Measurements from ENCODE around the gene CYP3A7. TPM values are rescaled to one million over a fixed set of nuclear protein-coding genes. Genes with fewer than 3 reads are reported as not detected.

The CYP3A7 gene
- total and polyA plus RNA-seq, 11 donors: not detected

- H3K27me3 ChIP-seq: no peaks in the 10 kb centered on the region
- H3K4me3 ChIP-seq: no peak overlapping the region
- ATAC-seq (no peak), DNase-seq (no peak)
- no peaks in the 10 kb centered on the region for H3K4me1 ChIP-seq
- peaks cover 0 to 9% (median 0%) of the 10 kb centered on the region in 9 donors for H3K36me3 ChIP-seq
- 85 to 93% (median 89%) methylated on average over 2 of the region's 2 CpGs for WGBS, 4 donors
- no peak overlapping the region for H3K27ac ChIP-seq
- intact Hi-C loops (cut with DNase I): no loop called here
- H3K9me3 ChIP-seq: no peaks in the 10 kb centered on the region
- TF ChIP-seq CTCF (IDR thresholded peaks at IDR 0.05) (peak in 2 of 12 donors; percentile 6 to 18), POLR2A (IDR thresholded peaks at IDR 0.05) (no peak)
These were observed 1.5 kb downstream of the CYP3A7 start for GRCh38 chr7:99733448-99733847.

- no peak overlapping the region for H3K4me3 ChIP-seq
- no peak overlapping the region for H3K27ac ChIP-seq
- no peak for DNase-seq
- WGBS, 4 donors: 83 to 95% (median 89%) methylated on average over 3 of the region's 3 CpGs
- no peaks in the 10 kb centered on the region for H3K9me3 ChIP-seq
- no peak for ATAC-seq
- intact Hi-C loops (cut with DNase I): no loop called here
- no peaks in the 10 kb centered on the region for H3K4me1 ChIP-seq
- H3K27me3 ChIP-seq: no peaks in the 10 kb centered on the region
- peaks cover 0 to 9% (median 0%) of the 10 kb centered on the region in 9 donors for H3K36me3 ChIP-seq
- no peak for TF ChIP-seq CTCF (IDR thresholded peaks at IDR 0.05)
- no peak for TF ChIP-seq POLR2A (IDR thresholded peaks at IDR 0.05)
These were observed 2.0 kb downstream of the CYP3A7 start for GRCh38 chr7:99733003-99733402.

GRCh38 chr7:99731638-99732374 lies 3.2 kb downstream of the CYP3A7 start:
- Histone ChIP-seq H3K4me1 (no peaks in the 10 kb centered on the region), H3K4me3 (no peak overlapping the region), H3K27ac (no peak overlapping the region), H3K27me3 (no peaks in the 10 kb centered on the region), H3K36me3 (peaks cover 0 to 3% (median 0%) of the 10 kb centered on the region in 9 donors), H3K9me3 (no peaks in the 10 kb centered on the region)
- intact Hi-C loops (cut with DNase I): no loop called here
- no peak for ATAC-seq
- TF ChIP-seq POLR2A (IDR thresholded peaks at IDR 0.05) (no peak), CTCF (IDR thresholded peaks at IDR 0.05) (no peak)
- DNase-seq: no peak
- 93 to 99% (median 94%) methylated on average over 4 of the region's 4 CpGs for WGBS, 4 donors

- Histone ChIP-seq H3K27ac (no peak overlapping the region), H3K36me3 (no peaks in the 10 kb centered on the region), H3K27me3 (no peaks in the 10 kb centered on the region), H3K4me3 (no peak overlapping the region), H3K4me1 (no peaks in the 10 kb centered on the region), H3K9me3 (no peaks in the 10 kb centered on the region)
- TF ChIP-seq CTCF (IDR thresholded peaks at IDR 0.05) (no peak), POLR2A (IDR thresholded peaks at IDR 0.05) (no peak)
- no peak for ATAC-seq
- WGBS, 4 donors: 84 to 91% (median 89%) methylated on average over 3 of the region's 3 CpGs
- intact Hi-C loops (cut with DNase I): no loop called here
- DNase-seq: no peak
These were observed 4.0 kb downstream of the CYP3A7 start for GRCh38 chr7:99730992-99731391.
